Loucy (cell line): Measurements from ENCODE around the gene TDRD15.
"Not testable (repeated sequence)": the region's sequence is repeated elsewhere in the genome, so short reads cannot be mapped to it uniquely, and the experiment has no call there.

ENCODE experiments used
- H2AFZ ChIP-seq: fragments of 200-600 bp; sonication (generic); 2 replicates; pipeline ENCODE4 v1.6.0; 2016; ENCODE audit warnings: antibody characterized with exemption, mild to moderate bottlenecking, low read length, moderate library complexity
- H3F3A ChIP-seq: fragments of 200-600 bp; 2 replicates; pipeline ENCODE4 v1.6.0; 2016; ENCODE audit warnings: antibody characterized with exemption, low read depth, mild to moderate bottlenecking
- H3K27me3 ChIP-seq: fragments of 200-600 bp; sonication (generic); 2 replicates; pipeline ENCODE4 v1.6.1; 2014; ENCODE audit warnings: low read length, mild to moderate bottlenecking; ENCODE audit not compliant: insufficient read depth, poor library complexity, severe bottlenecking
- H3K36me3 ChIP-seq: fragments of 200-600 bp; sonication (generic); 2 replicates; pipeline ENCODE4 v1.6.1; 2016; ENCODE audit warnings: low read length; ENCODE audit not compliant: insufficient read depth
- H3K4me1 ChIP-seq: fragments of 200-600 bp; sonication (generic); 2 replicates; pipeline ENCODE4 v1.5.1; 2014; ENCODE audit warnings: low read length, mild to moderate bottlenecking; ENCODE audit not compliant: insufficient read depth, poor library complexity, severe bottlenecking
- H3K4me2 ChIP-seq: fragments of 200-600 bp; sonication (generic); 2 replicates; pipeline ENCODE4 v1.6.0; 2014; ENCODE audit warnings: antibody characterized with exemption, low read length, low read depth, mild to moderate bottlenecking; ENCODE audit not compliant: poor library complexity, severe bottlenecking
- H3K4me3 ChIP-seq: fragments of 200-600 bp; sonication (generic); 2 replicates; pipeline ENCODE4 v1.5.1; 2014; ENCODE audit warnings: low read length, mild to moderate bottlenecking, mixed read lengths; ENCODE audit not compliant: poor library complexity, severe bottlenecking
- H3K79me2 ChIP-seq: fragments of 200-600 bp; sonication (generic); 2 replicates; pipeline ENCODE4 v1.6.1; 2014; ENCODE audit warnings: low read length; ENCODE audit not compliant: insufficient read depth
- H3K9ac ChIP-seq: fragments of 200-600 bp; sonication (generic); 2 replicates; pipeline ENCODE4 v1.6.0; 2014; ENCODE audit warnings: mild to moderate bottlenecking, low read depth, low read length, moderate library complexity; ENCODE audit not compliant: poor library complexity, severe bottlenecking
- H3K9me2 ChIP-seq: fragments of 200-600 bp; sonication (generic); replicated peaks from 2 replicates; pipeline ENCODE4 v1.6.1; 2016; ENCODE audit warnings: low read depth, low read length, mixed read lengths
- H3K9me3 ChIP-seq: fragments of 200-600 bp; sonication (generic); 2 replicates; pipeline ENCODE4 v1.6.1; 2014; ENCODE audit warnings: mild to moderate bottlenecking, antibody characterized with exemption, low read length, low read depth; ENCODE audit not compliant: insufficient read depth
- H4K20me1 ChIP-seq: fragments of 200-600 bp; sonication (generic); 2 replicates; pipeline ENCODE4 v1.6.0; 2014; ENCODE audit warnings: antibody characterized with exemption, low read length, mild to moderate bottlenecking; ENCODE audit not compliant: insufficient read depth, poor library complexity, severe bottlenecking
- CTCF ChIP-seq: fragments of 200-600 bp; sonication (generic); conservative IDR thresholded peaks from 2 replicates; pipeline ENCODE4 v1.5.1; 2014; ENCODE audit warnings: mild to moderate bottlenecking, antibody characterized with exemption, low read length
- EZH2phosphoT487 ChIP-seq: fragments of 200-600 bp; IDR thresholded peaks from 2 replicates; pipeline ENCODE4 v1.6.1; 2018; ENCODE audit warnings: antibody characterized with exemption, mild to moderate bottlenecking, moderate library complexity, borderline replicate concordance

Gene TDRD15

DNA sequence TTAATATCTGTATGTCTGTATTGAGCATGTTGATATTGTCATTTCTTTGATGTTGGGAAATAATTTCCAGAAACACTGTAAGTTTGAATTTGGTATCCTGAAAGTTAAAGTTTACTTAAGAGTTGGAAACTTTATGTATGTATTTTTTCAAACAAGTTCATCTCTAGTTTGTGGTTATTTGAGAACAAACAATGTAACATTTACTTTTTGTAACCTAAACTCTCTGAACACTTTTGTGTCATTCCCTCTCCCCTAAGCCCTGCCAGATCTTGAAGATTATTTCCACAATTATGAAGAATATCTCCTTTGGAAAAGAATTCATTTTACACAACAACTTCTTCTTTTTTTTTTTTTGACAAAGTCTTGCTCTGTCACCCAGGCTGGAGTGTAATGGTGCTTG lies 24.9 kb downstream of the TDRD15 start:
- Histone ChIP-seq H3K79me2 (no peaks in the 10 kb centered on the region), H3K9me3 (no peaks in the 10 kb centered on the region), H3K36me3 (no peaks in the 10 kb centered on the region), H3K4me1 (no peaks in the 10 kb centered on the region), H3K9ac (no peak overlapping the region), H3K4me3 (no peak overlapping the region), H2AFZ (no peak overlapping the region), H3F3A (no peaks in the 10 kb centered on the region), H4K20me1 (no peaks in the 10 kb centered on the region), H3K27me3 (no peaks in the 10 kb centered on the region), H3K9me2 (no peaks in the 10 kb centered on the region), H3K4me2 (no peak overlapping the region)
- TF ChIP-seq CTCF (no peak), EZH2phosphoT487 (no peak)

DNA sequence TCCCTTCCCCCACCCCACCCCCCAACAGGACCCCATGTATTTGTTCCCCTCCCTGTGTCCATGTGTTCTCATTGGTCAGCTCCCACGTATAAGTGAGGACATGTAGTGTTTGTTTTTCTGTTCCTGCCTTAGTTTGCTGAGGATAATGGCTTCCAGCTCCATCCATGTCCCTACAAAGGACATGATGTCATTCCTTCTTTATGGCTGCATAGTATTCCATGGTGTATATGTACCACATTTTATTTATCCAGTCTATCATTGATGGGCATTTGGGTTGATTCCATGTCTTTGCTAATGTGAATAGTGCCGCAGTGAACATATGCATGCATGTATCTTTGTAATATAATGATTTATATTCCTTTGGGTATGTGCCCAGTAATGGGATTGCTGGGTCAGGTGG lies 27.5 kb downstream of the TDRD15 start:
- H3K4me2 ChIP-seq, H3K9me3 ChIP-seq, H3K79me2 ChIP-seq, H4K20me1 ChIP-seq, H3K4me3 ChIP-seq, H3K36me3 ChIP-seq, H3F3A ChIP-seq, H2AFZ ChIP-seq, H3K4me1 ChIP-seq, H3K9me2 ChIP-seq, H3K27me3 ChIP-seq, H3K9ac ChIP-seq: not testable (repeated sequence)

GRCh38 chr2:21155365-21156136 lies 31.8 kb downstream of the TDRD15 start:
- Histone ChIP-seq H3K4me1 (no peaks in the 10 kb centered on the region), H3K36me3 (no peaks in the 10 kb centered on the region), H3K9me3 (no peaks in the 10 kb centered on the region), H3F3A (no peaks in the 10 kb centered on the region), H2AFZ (no peak overlapping the region), H3K27me3 (no peaks in the 10 kb centered on the region), H3K9ac (no peak overlapping the region), H4K20me1 (no peaks in the 10 kb centered on the region), H3K79me2 (no peaks in the 10 kb centered on the region), H3K4me2 (no peak overlapping the region), H3K4me3 (no peak overlapping the region), H3K9me2 (no peaks in the 10 kb centered on the region)
- TF ChIP-seq CTCF (no peak), EZH2phosphoT487 (no peak)

DNA sequence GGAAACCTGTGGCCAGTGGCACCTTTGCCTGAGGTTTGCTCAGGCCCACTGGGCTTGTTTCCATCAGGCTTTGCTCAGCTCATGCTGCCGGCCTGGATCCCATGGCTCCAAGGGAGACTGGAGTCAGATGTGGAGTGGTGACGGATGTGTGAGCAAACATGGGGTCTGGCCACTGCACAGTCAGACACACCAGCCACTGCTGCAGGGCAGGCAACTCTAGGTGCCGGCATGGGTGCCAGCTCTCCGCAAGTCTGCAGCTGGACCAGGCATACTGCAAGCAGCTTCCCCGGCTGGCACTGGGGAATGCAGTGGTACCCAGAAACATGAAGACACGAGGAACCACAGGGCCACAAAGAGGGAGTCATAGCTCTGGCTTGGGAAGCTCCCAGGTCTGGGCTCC lies 37.4 kb downstream of the TDRD15 start:
- no peaks in the 10 kb centered on the region for H3K27me3 ChIP-seq
- no peaks in the 10 kb centered on the region for H3K9me3 ChIP-seq
- TF ChIP-seq CTCF (no peak), EZH2phosphoT487 (no peak)
- no peak overlapping the region for H3K4me2 ChIP-seq
- no peaks in the 10 kb centered on the region for H4K20me1 ChIP-seq
- no peak overlapping the region for H2AFZ ChIP-seq
- H3K4me3 ChIP-seq: no peak overlapping the region
- H3K36me3 ChIP-seq: no peaks in the 10 kb centered on the region
- H3K9ac ChIP-seq: no peak overlapping the region
- H3K4me1 ChIP-seq: no peaks in the 10 kb centered on the region
- H3K9me2 ChIP-seq: no peaks in the 10 kb centered on the region
- no peaks in the 10 kb centered on the region for H3K79me2 ChIP-seq
- H3F3A ChIP-seq: no peaks in the 10 kb centered on the region
